Measurements from ENCODE around the gene PANX2. TPM values are rescaled to one million over a fixed set of nuclear protein-coding genes. Genes with fewer than 3 reads are reported as not detected.
"Not testable (repeated sequence)": the region's sequence is repeated elsewhere in the genome, so short reads cannot be mapped to it uniquely, and the experiment has no call there.

Gene PANX2
- total RNA-seq, 1 donor from 2014 or later: not detected

- H3K27ac ChIP-seq (ENCODE audit: low read depth, low read length): no peak overlapping the region
- no peaks in the 10 kb centered on the region for H3K4me1 ChIP-seq (ENCODE audit: control insufficient read depth in 3 of 3, insufficient read depth in 3 of 3, low read length in 3 of 3)
- H3K36me3 ChIP-seq (ENCODE audit: control insufficient read depth in 3 of 3, insufficient read depth in 3 of 3, low read length in 3 of 3): no peaks in the 10 kb centered on the region
- H3K9me3 ChIP-seq (ENCODE audit: control insufficient read depth in 3 of 3, low read length in 3 of 3): no peaks in the 10 kb centered on the region
- no peak overlapping the region for H3K4me3 ChIP-seq (ENCODE audit: low read length in 3 of 3)
- no peak overlapping the region for H3K9ac ChIP-seq (ENCODE audit: low read depth in 1 of 3, low read length in 3 of 3)
- peaks cover 28 to 42% (median 41%) of the 10 kb centered on the region in 3 donors for H3K27me3 ChIP-seq (ENCODE audit: control insufficient read depth in 3 of 3, insufficient read depth in 3 of 3, low read length in 3 of 3)
These were observed 23.9 kb upstream of the PANX2 start for GRCh38 chr22:50146439-50147238.

GRCh38 chr22:50147258-50148165, 23.0 kb upstream of the PANX2 start:
- H3K4me1 ChIP-seq (ENCODE audit: control insufficient read depth in 3 of 3, insufficient read depth in 3 of 3, low read length in 3 of 3); H3K9ac ChIP-seq (ENCODE audit: low read depth in 1 of 3, low read length in 3 of 3); H3K4me3 ChIP-seq (ENCODE audit: low read length in 3 of 3); H3K36me3 ChIP-seq (ENCODE audit: control insufficient read depth in 3 of 3, insufficient read depth in 3 of 3, low read length in 3 of 3); H3K9me3 ChIP-seq (ENCODE audit: control insufficient read depth in 3 of 3, low read length in 3 of 3); H3K27ac ChIP-seq (ENCODE audit: low read depth, low read length): not testable (repeated sequence)
- peaks cover 24 to 42% (median 35%) of the 10 kb centered on the region in 3 donors for H3K27me3 ChIP-seq (ENCODE audit: control insufficient read depth in 3 of 3, insufficient read depth in 3 of 3, low read length in 3 of 3)

GRCh38 chr22:50148166-50148500, 22.4 kb upstream of the PANX2 start:
- Histone ChIP-seq H3K27ac (ENCODE audit: low read depth, low read length) (no peak overlapping the region), H3K4me3 (ENCODE audit: low read length in 3 of 3) (no peak overlapping the region), H3K9ac (ENCODE audit: low read depth in 1 of 3, low read length in 3 of 3) (no peak overlapping the region), H3K4me1 (ENCODE audit: control insufficient read depth in 3 of 3, insufficient read depth in 3 of 3, low read length in 3 of 3) (no peaks in the 10 kb centered on the region), H3K27me3 (ENCODE audit: control insufficient read depth in 3 of 3, insufficient read depth in 3 of 3, low read length in 3 of 3) (peaks cover 20 to 45% (median 33%) of the 10 kb centered on the region in 3 donors), H3K9me3 (ENCODE audit: control insufficient read depth in 3 of 3, low read length in 3 of 3) (no peaks in the 10 kb centered on the region), H3K36me3 (ENCODE audit: control insufficient read depth in 3 of 3, insufficient read depth in 3 of 3, low read length in 3 of 3) (no peaks in the 10 kb centered on the region)

GRCh38 chr22:50148991-50149721, 21.4 kb upstream of the PANX2 start:
- no peak overlapping the region for H3K4me3 ChIP-seq (ENCODE audit: low read length in 3 of 3)
- H3K9ac ChIP-seq (ENCODE audit: low read depth in 1 of 3, low read length in 3 of 3): no peak overlapping the region
- H3K4me1 ChIP-seq (ENCODE audit: control insufficient read depth in 3 of 3, insufficient read depth in 3 of 3, low read length in 3 of 3): no peaks in the 10 kb centered on the region
- H3K36me3 ChIP-seq (ENCODE audit: control insufficient read depth in 3 of 3, insufficient read depth in 3 of 3, low read length in 3 of 3): no peaks in the 10 kb centered on the region
- no peaks in the 10 kb centered on the region for H3K9me3 ChIP-seq (ENCODE audit: control insufficient read depth in 3 of 3, low read length in 3 of 3)
- H3K27me3 ChIP-seq (ENCODE audit: control insufficient read depth in 3 of 3, insufficient read depth in 3 of 3, low read length in 3 of 3): peaks cover 10 to 41% (median 23%) of the 10 kb centered on the region in 3 donors
- H3K27ac ChIP-seq (ENCODE audit: low read depth, low read length): no peak overlapping the region

GRCh38 chr22:50150161-50151129, 20.1 kb upstream of the PANX2 start:
- H3K27ac ChIP-seq (ENCODE audit: low read depth, low read length): no peak overlapping the region
- peaks cover 10 to 40% (median 21%) of the 10 kb centered on the region in 3 donors for H3K27me3 ChIP-seq (ENCODE audit: control insufficient read depth in 3 of 3, insufficient read depth in 3 of 3, low read length in 3 of 3)
- no peak overlapping the region for H3K9ac ChIP-seq (ENCODE audit: low read depth in 1 of 3, low read length in 3 of 3)
- H3K4me1 ChIP-seq (ENCODE audit: control insufficient read depth in 3 of 3, insufficient read depth in 3 of 3, low read length in 3 of 3): no peaks in the 10 kb centered on the region
- H3K4me3 ChIP-seq (ENCODE audit: low read length in 3 of 3): no peak overlapping the region
- no peaks in the 10 kb centered on the region for H3K36me3 ChIP-seq (ENCODE audit: control insufficient read depth in 3 of 3, insufficient read depth in 3 of 3, low read length in 3 of 3)
- H3K9me3 ChIP-seq (ENCODE audit: control insufficient read depth in 3 of 3, low read length in 3 of 3): no peaks in the 10 kb centered on the region

- Histone ChIP-seq H3K9ac (ENCODE audit: low read depth in 1 of 3, low read length in 3 of 3) (no peak overlapping the region), H3K9me3 (ENCODE audit: control insufficient read depth in 3 of 3, low read length in 3 of 3) (no peaks in the 10 kb centered on the region), H3K27ac (ENCODE audit: low read depth, low read length) (no peak overlapping the region), H3K4me3 (ENCODE audit: low read length in 3 of 3) (no peak overlapping the region), H3K27me3 (ENCODE audit: control insufficient read depth in 3 of 3, insufficient read depth in 3 of 3, low read length in 3 of 3) (peaks cover 7 to 27% (median 15%) of the 10 kb centered on the region in 3 donors), H3K4me1 (ENCODE audit: control insufficient read depth in 3 of 3, insufficient read depth in 3 of 3, low read length in 3 of 3) (no peaks in the 10 kb centered on the region), H3K36me3 (ENCODE audit: control insufficient read depth in 3 of 3, insufficient read depth in 3 of 3, low read length in 3 of 3) (no peaks in the 10 kb centered on the region)
These were observed 18.7 kb upstream of the PANX2 start for GRCh38 chr22:50151571-50152537.

GRCh38 chr22:50153056-50153755, 17.3 kb upstream of the PANX2 start:
- no peaks in the 10 kb centered on the region for H3K36me3 ChIP-seq (ENCODE audit: control insufficient read depth in 3 of 3, insufficient read depth in 3 of 3, low read length in 3 of 3)
- H3K9ac ChIP-seq (ENCODE audit: low read depth in 1 of 3, low read length in 3 of 3): no peak overlapping the region
- H3K27me3 ChIP-seq (ENCODE audit: control insufficient read depth in 3 of 3, insufficient read depth in 3 of 3, low read length in 3 of 3): peaks cover 16 to 35% (median 22%) of the 10 kb centered on the region in 3 donors
- H3K4me1 ChIP-seq (ENCODE audit: control insufficient read depth in 3 of 3, insufficient read depth in 3 of 3, low read length in 3 of 3): no peaks in the 10 kb centered on the region
- H3K27ac ChIP-seq (ENCODE audit: low read depth, low read length): no peak overlapping the region
- H3K4me3 ChIP-seq (ENCODE audit: low read length in 3 of 3): no peak overlapping the region
- no peaks in the 10 kb centered on the region for H3K9me3 ChIP-seq (ENCODE audit: control insufficient read depth in 3 of 3, low read length in 3 of 3)

GRCh38 chr22:50153756-50154140, 16.8 kb upstream of the PANX2 start:
- Histone ChIP-seq H3K27ac (ENCODE audit: low read depth, low read length) (no peak overlapping the region), H3K9ac (ENCODE audit: low read depth in 1 of 3, low read length in 3 of 3) (no peak overlapping the region)

More at GRCh38 chr22:50153756-50154140, 16.8 kb upstream of the PANX2 start:
- Histone ChIP-seq H3K36me3 (ENCODE audit: control insufficient read depth in 3 of 3, insufficient read depth in 3 of 3, low read length in 3 of 3) (no peaks in the 10 kb centered on the region), H3K4me1 (ENCODE audit: control insufficient read depth in 3 of 3, insufficient read depth in 3 of 3, low read length in 3 of 3) (no peaks in the 10 kb centered on the region), H3K4me3 (ENCODE audit: low read length in 3 of 3) (no peak overlapping the region), H3K27me3 (ENCODE audit: control insufficient read depth in 3 of 3, insufficient read depth in 3 of 3, low read length in 3 of 3) (peaks cover 22 to 41% (median 27%) of the 10 kb centered on the region in 3 donors), H3K9me3 (ENCODE audit: control insufficient read depth in 3 of 3, low read length in 3 of 3) (no peaks in the 10 kb centered on the region)

Data from skeletal muscle tissue (tissue), 4 donors.